ENCODE measurements around the gene ZFP36.

GRCh38 chr19:39419003-39419402 lies 12.4 kb downstream of the ZFP36 start:
- TF ChIP-seq ZNF274 (IDR thresholded peaks at IDR 0.05; ENCODE audit: low read depth, low read length) (no peak), YY1 (IDR thresholded peaks at IDR 0.05; ENCODE audit: insufficient read depth, insufficient read length) (no peak)
